ENCODE data around the gene CYP4Z1. TPM values are rescaled to one million over a fixed set of nuclear protein-coding genes. Genes with fewer than 3 reads are reported as not detected.
"Not testable (repeated sequence)": the region's sequence is repeated elsewhere in the genome, so short reads cannot be mapped to it uniquely, and the experiment has no call there.

Gene CYP4Z1
- total RNA-seq, 1 donor from 2014 or later: not detected

DNA sequence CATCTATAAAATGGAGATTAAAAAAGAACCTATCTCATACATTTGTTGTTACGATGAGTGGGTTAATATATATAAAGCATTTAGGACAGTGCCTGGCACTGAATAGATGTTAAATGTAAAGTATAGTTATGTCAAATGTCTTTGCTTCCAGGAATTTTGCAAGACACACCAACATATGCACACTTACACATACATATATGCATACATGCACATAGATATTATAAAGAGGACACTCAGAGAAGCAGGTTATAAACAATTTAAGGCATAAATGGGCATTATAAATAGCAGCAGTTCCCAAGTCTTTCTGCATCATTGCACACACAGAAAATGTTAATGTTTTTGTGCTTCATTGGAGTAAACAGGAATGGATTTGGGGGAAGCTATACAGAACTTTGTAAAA lies 30.3 kb upstream of the CYP4Z1 start:
- Histone ChIP-seq H3K36me3 (ENCODE audit: insufficient read depth, low read length) (no peaks in the 10 kb centered on the region), H2AFZ (ENCODE audit: low read depth, low read length) (no peak overlapping the region), H3K4me1 (ENCODE audit: insufficient read depth, low read length) (no peaks in the 10 kb centered on the region), H3K27me3 (ENCODE audit: insufficient read depth, low read length) (peaks cover 6% of the 10 kb centered on the region), H3K79me2 (ENCODE audit: insufficient read depth, low read length) (no peaks in the 10 kb centered on the region), H3K4me2 (ENCODE audit: low read length) (no peak overlapping the region), H3K27ac (ENCODE audit: low read depth, low read length) (no peak overlapping the region), H3K9me3 (ENCODE audit: insufficient read depth, low read depth, low read length) (no peaks in the 10 kb centered on the region), H4K20me1 (ENCODE audit: insufficient read depth, low read length) (no peaks in the 10 kb centered on the region), H3K4me3 (ENCODE audit: insufficient read depth, low read depth, low read length) (no peak overlapping the region), H3K9ac (ENCODE audit: low read length) (no peak overlapping the region)
- no peak overlapping the region for H3K4me3 Mint-ChIP-seq (ENCODE audit: unreplicated experiment)
- H3K4me1 Mint-ChIP-seq (ENCODE audit: low read depth, unreplicated experiment): no peaks in the 10 kb centered on the region
- H3K9me3 Mint-ChIP-seq (ENCODE audit: unreplicated experiment): no peaks in the 10 kb centered on the region
- DNase-seq (ENCODE audit: low read depth): no peak
- H3K27ac Mint-ChIP-seq (ENCODE audit: unreplicated experiment): no peak overlapping the region
- TF ChIP-seq, protein P1, sequence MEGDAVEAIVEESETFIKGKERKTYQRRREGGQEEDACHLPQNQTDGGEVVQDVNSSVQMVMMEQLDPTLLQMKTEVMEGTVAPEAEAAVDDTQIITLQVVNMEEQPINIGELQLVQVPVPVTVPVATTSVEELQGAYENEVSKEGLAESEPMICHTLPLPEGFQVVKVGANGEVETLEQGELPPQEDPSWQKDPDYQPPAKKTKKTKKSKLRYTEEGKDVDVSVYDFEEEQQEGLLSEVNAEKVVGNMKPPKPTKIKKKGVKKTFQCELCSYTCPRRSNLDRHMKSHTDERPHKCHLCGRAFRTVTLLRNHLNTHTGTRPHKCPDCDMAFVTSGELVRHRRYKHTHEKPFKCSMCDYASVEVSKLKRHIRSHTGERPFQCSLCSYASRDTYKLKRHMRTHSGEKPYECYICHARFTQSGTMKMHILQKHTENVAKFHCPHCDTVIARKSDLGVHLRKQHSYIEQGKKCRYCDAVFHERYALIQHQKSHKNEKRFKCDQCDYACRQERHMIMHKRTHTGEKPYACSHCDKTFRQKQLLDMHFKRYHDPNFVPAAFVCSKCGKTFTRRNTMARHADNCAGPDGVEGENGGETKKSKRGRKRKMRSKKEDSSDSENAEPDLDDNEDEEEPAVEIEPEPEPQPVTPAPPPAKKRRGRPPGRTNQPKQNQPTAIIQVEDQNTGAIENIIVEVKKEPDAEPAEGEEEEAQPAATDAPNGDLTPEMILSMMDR (IDR thresholded peaks at IDR 0.05; ENCODE audit: insufficient read depth, low read depth, low read length): no peak
- no peak for TF ChIP-seq EZH2 (IDR thresholded peaks at IDR 0.05; ENCODE audit: insufficient read depth, low read length)
- no peak for FAIRE-seq
- H3K27me3 Mint-ChIP-seq (ENCODE audit: low read depth, unreplicated experiment): peaks cover 8% of the 10 kb centered on the region
- H3K36me3 Mint-ChIP-seq (ENCODE audit: low read depth, unreplicated experiment): peaks cover 2% of the 10 kb centered on the region

GRCh38 chr1:47059376-47059775 lies 7.7 kb upstream of the CYP4Z1 start:
- peaks cover 3% of the 10 kb centered on the region for H3K9me3 Mint-ChIP-seq (ENCODE audit: unreplicated experiment)
- no peaks in the 10 kb centered on the region for H3K36me3 Mint-ChIP-seq (ENCODE audit: low read depth, unreplicated experiment)
- H3K4me1 ChIP-seq (ENCODE audit: insufficient read depth, low read length): no peaks in the 10 kb centered on the region
- no peaks in the 10 kb centered on the region for H3K9me3 ChIP-seq (ENCODE audit: insufficient read depth, low read depth, low read length)
- H3K9ac ChIP-seq (ENCODE audit: low read length): no peak overlapping the region
- no peaks in the 10 kb centered on the region for H3K36me3 ChIP-seq (ENCODE audit: insufficient read depth, low read length)
- H4K20me1 ChIP-seq (ENCODE audit: insufficient read depth, low read length): no peaks in the 10 kb centered on the region
- H3K4me1 Mint-ChIP-seq (ENCODE audit: low read depth, unreplicated experiment): no peaks in the 10 kb centered on the region
- no peak overlapping the region for H3K4me2 ChIP-seq (ENCODE audit: low read length)
- no peaks in the 10 kb centered on the region for H3K27me3 ChIP-seq (ENCODE audit: insufficient read depth, low read length)
- no peak overlapping the region for H3K4me3 ChIP-seq (ENCODE audit: insufficient read depth, low read depth, low read length)
- DNase-seq (ENCODE audit: low read depth): no peak
- no peak for FAIRE-seq
- H2AFZ ChIP-seq (ENCODE audit: low read depth, low read length): no peak overlapping the region
- no peak overlapping the region for H3K4me3 Mint-ChIP-seq (ENCODE audit: unreplicated experiment)
- peaks cover 16% of the 10 kb centered on the region for H3K27me3 Mint-ChIP-seq (ENCODE audit: low read depth, unreplicated experiment)
- TF ChIP-seq, protein P1 (IDR thresholded peaks at IDR 0.05; ENCODE audit: insufficient read depth, low read depth, low read length): no peak
- no peak for TF ChIP-seq EZH2 (IDR thresholded peaks at IDR 0.05; ENCODE audit: insufficient read depth, low read length)
- H3K27ac Mint-ChIP-seq (ENCODE audit: unreplicated experiment): no peak overlapping the region
- no peaks in the 10 kb centered on the region for H3K79me2 ChIP-seq (ENCODE audit: insufficient read depth, low read length)
- no peak overlapping the region for H3K27ac ChIP-seq (ENCODE audit: low read depth, low read length)

DNA sequence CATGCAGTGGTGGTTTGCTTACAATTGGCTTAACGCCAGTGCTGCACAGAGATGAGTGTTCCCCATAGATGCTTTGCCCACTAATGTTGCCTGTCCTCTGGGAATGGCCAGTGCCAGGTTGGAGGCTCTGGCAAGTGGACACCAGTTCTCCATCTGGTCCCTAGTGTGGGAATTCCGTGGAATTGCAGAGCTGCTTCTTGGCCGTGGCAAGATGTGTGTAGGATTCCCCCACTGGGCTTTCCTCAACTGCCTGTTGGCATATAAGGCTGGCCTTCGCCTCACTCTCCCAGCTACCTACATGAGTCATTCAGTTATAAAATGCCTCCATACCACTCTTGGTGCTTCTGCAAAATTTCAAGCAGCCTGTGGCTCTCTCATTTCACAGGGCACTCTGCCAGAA lies 2.0 kb downstream of the CYP4Z1 start:
- H3K4me1 Mint-ChIP-seq (ENCODE audit: low read depth, unreplicated experiment); H2AFZ ChIP-seq (ENCODE audit: low read depth, low read length); H3K4me1 ChIP-seq (ENCODE audit: insufficient read depth, low read length); H3K4me2 ChIP-seq (ENCODE audit: low read length); H3K9me3 ChIP-seq (ENCODE audit: insufficient read depth, low read depth, low read length); H3K27me3 ChIP-seq (ENCODE audit: insufficient read depth, low read length); H3K27ac Mint-ChIP-seq (ENCODE audit: unreplicated experiment); H3K4me3 Mint-ChIP-seq (ENCODE audit: unreplicated experiment); H3K9me3 Mint-ChIP-seq (ENCODE audit: unreplicated experiment); H3K4me3 ChIP-seq (ENCODE audit: insufficient read depth, low read depth, low read length); H3K36me3 Mint-ChIP-seq (ENCODE audit: low read depth, unreplicated experiment); H3K9ac ChIP-seq (ENCODE audit: low read length); H4K20me1 ChIP-seq (ENCODE audit: insufficient read depth, low read length); FAIRE-seq; H3K79me2 ChIP-seq (ENCODE audit: insufficient read depth, low read length); H3K27ac ChIP-seq (ENCODE audit: low read depth, low read length); DNase-seq (ENCODE audit: low read depth); H3K36me3 ChIP-seq (ENCODE audit: insufficient read depth, low read length): not testable (repeated sequence)
- H3K27me3 Mint-ChIP-seq (ENCODE audit: low read depth, unreplicated experiment): peaks cover 29% of the 10 kb centered on the region

- H3K27me3 Mint-ChIP-seq (ENCODE audit: low read depth, unreplicated experiment): peaks cover 29% of the 10 kb centered on the region
- H3K27ac ChIP-seq (ENCODE audit: low read depth, low read length): not testable (repeated sequence)
Observed at GRCh38 chr1:47069509-47069908, 2.5 kb downstream of the CYP4Z1 start.

More at GRCh38 chr1:47069509-47069908, 2.5 kb downstream of the CYP4Z1 start:
- H2AFZ ChIP-seq (ENCODE audit: low read depth, low read length); H3K4me1 ChIP-seq (ENCODE audit: insufficient read depth, low read length); FAIRE-seq; H3K79me2 ChIP-seq (ENCODE audit: insufficient read depth, low read length); DNase-seq (ENCODE audit: low read depth); H3K36me3 ChIP-seq (ENCODE audit: insufficient read depth, low read length); H3K4me2 ChIP-seq (ENCODE audit: low read length); H3K27me3 ChIP-seq (ENCODE audit: insufficient read depth, low read length); H3K9me3 ChIP-seq (ENCODE audit: insufficient read depth, low read depth, low read length); H3K4me3 Mint-ChIP-seq (ENCODE audit: unreplicated experiment); H3K36me3 Mint-ChIP-seq (ENCODE audit: low read depth, unreplicated experiment); H3K4me3 ChIP-seq (ENCODE audit: insufficient read depth, low read depth, low read length); H4K20me1 ChIP-seq (ENCODE audit: insufficient read depth, low read length); H3K4me1 Mint-ChIP-seq (ENCODE audit: low read depth, unreplicated experiment); H3K9ac ChIP-seq (ENCODE audit: low read length); H3K9me3 Mint-ChIP-seq (ENCODE audit: unreplicated experiment); H3K27ac Mint-ChIP-seq (ENCODE audit: unreplicated experiment): not testable (repeated sequence)

Data from astrocyte (in vitro differentiated cells and primary cell).